ENCODE measurements around the gene IQSEC1.

Gene IQSEC1

DNA sequence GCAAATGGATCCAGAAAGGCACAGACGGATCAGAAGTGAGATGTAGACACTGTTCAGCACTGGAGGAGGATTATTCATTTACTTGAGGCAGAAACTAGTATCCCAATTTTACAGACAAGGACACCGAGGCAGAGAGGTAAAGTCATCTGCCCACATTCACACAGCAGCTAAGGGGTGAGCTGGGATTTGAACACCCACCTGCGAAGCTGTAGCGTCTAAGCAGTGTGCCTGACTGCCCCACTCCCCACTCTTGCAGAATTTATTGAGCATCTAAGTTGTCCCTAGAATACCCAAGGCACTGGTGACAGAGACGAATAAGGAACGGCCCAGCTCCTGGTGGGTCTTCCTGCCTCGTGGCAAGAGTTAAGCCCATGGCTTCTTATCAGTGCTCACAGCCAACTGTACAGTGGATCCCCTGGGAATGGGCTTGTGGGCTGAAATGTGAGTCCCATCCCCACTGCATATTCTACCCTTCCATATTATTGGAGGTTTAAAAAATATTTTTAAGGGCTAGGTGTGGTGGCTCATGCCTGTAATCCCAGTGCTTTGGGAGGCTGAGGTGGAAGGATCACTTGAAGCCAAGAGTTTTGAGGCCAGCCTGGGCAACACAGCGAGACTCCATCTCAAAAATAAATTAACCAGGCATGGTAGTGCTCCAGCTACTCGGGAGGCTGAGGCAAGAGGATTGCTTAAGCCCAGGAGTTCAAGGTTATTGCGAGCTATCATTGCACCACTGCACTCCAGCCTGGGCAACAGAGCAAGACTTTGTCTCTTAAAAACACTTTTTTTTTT is 77.6 kb downstream of the IQSEC1 start:
- DNase-seq, result no peak

- DNase-seq, result peak; percentile 80
These were observed 78.4 kb downstream of the IQSEC1 start for GRCh38 chr3:12994607-12995388.

- no peak for DNase-seq
These were observed 78.9 kb downstream of the IQSEC1 start for GRCh38 chr3:12994357-12994606.

GRCh38 chr3:12993517-12994356 is 79.5 kb downstream of the IQSEC1 start:
- DNase-seq, result peak; percentile 31

DNA sequence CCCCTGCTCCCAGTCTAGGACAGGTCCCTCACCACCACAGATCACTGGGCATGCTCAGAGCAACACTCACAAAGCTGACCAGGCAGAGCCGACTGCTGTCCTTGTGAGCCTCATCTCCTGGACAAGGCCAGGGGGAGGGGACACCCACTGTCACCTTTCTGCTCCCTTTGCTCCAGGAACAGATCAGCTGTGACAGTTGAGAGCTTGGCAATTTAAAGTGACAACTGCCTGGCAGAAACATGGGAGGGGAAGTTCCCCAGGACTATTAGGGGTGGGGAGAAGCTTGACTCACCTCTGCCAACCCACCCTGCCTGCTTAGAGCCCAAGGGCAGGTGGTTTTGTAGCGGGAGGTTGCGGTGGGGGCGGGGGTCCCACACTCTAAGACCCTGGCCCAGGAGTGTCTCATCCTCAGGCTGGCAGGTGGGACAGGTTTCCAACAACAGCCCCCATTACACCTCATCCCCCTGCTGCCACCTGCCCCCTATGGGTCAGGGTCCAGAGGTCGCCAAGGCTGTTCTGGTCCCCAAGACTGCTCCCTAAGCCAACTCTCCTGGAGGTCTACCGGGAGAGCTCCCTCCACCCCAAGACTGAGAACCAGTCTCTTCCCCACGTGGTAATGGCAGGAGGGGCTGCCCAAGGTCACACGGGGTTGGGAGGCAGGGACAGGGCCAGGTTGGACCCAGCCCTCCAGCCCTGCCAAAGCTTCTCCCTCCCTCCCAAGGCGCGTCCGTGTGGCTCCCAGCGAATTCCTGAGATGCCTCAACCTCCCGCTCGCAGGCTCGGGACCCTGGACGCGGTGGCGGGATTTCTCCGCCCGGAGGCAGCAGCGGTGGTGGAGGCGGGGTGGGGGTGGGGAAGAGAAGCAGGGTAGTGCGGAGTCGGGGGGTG is 80.4 kb downstream of the IQSEC1 start:
- no peak for DNase-seq

DNA sequence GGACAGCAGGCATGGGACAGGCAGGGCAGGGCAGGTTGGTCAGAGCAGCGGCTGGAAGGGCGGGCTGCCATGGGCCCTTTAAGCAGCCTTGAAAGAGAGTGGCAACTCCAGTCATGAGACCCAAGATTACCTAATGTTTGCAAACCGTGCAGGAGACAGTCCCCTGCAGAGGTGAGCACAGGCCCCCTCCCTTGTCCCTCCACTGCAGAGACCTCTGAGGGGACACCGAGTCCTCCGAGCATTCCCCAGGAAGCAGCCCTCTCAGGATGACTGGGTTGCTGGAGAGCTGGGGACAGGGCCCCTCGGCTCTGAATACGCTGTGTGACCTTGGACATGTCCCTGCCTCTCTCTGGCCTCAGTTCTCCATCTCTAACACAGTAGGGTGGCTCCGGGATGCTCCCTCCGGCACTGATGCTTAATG is 81.4 kb downstream of the IQSEC1 start:
- no peak for DNase-seq

DNA sequence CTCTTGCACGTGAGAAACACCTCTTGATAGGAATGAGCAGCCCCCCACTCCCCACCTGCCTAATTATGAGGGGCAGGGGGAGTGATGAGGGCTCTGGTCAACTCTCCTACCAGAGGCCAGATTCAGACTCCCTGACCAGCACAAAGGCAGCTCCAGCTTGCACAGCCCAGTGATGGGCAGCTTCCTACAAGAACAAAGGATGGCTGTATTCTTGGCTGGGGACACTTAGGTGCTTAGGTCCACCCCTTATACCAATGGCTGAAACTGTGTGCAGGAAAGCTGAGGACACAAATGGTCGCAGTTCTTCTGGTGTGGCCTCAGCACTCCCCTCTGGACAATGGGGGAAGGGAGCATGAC is 81.8 kb downstream of the IQSEC1 start:
- DNase-seq, result no peak

- DNase-seq, result no peak
These were observed 82.3 kb downstream of the IQSEC1 start for GRCh38 chr3:12990781-12991480.

DNA sequence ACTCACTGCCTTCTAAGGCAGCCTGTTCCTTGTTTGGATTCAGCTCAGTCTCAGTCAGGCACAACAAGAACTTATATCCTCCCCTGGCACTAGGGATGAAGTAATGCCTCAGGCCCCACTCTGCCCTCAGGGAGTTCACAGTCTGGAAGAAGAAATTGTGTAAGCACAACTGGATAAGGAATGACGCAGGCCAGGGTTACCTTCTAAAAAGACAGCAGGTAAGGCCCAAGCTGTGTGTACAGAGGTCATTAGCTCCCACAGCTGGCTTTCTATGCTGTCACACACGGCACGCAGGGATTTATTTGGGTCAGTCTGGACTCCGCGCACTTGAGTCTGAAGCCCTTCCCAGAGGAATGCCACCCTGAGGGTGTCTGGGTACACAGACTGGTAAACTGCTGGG is 82.9 kb downstream of the IQSEC1 start:
- DNase-seq, result no peak

- DNase-seq, result no peak
These were observed 84.3 kb downstream of the IQSEC1 start for GRCh38 chr3:12988728-12989454.

GRCh38 chr3:12987602-12988001 is 85.6 kb downstream of the IQSEC1 start:
- no peak for DNase-seq

GRCh38 chr3:12986986-12987385 is 86.2 kb downstream of the IQSEC1 start:
- DNase-seq, result no peak

GRCh38 chr3:12986521-12986920 is 86.7 kb downstream of the IQSEC1 start:
- DNase-seq, result no peak

GRCh38 chr3:12986031-12986430 is 87.2 kb downstream of the IQSEC1 start:
- DNase-seq, result no peak

DNA sequence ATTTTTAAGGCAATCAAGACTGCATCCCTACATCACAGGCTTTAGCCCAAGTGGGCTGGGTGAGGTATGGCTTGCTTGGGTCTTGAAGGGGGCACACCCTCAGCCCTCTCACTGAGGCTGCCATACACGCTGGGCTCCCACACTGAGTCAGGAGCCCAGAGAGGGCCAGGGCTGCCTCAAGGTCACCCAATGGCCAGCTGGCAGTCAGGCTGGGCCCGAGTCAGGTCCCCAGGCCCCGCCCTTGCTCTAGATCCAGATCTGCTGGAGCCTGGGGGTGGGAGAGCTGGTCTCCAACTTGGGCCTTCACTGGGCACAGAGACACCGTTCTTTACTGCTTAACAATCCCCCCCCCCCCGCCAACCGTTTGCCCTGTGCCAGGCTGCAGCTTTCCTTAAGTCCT is 88.1 kb downstream of the IQSEC1 start:
- DNase-seq, result no peak

DNA sequence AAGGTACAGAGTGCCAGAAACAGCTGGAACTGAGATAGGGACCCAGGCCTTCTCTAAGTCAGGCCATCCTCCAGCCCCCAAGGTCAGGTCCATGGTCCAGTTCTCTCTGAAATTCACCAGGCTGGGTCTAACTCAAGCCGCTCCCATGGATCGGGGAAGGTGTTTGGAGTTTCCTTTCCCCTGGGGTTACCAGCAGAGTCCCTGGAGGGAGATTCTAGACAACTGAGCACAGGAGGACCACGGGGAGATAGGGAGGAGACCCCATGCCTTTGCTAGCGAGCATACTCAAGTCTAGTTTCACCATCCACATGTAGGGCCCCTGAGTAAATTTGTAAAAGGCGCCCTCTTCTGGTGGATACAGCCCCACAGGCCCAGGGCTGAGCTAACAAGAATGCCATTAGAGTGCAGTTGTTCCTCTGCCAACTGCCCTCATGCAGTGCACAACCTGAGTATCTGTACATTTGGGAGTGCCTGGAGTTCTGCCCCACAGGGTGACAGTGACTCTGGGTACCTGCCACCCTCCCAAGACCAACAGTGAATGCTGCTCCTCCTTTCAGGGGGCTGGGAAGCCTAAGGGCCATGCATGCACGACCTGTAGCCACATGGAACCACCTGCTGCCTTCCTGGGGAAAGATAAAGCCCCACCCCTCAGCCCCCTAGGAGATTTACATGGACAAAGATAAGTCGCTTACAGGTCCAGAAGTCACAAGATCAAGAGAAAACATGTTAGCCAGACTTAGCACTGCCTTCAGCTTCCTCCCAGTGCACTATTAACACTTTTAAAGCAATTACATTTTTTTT is 89.0 kb downstream of the IQSEC1 start:
- no peak for DNase-seq

- DNase-seq, result no peak
These were observed 89.9 kb downstream of the IQSEC1 start for GRCh38 chr3:12983319-12983718.

DNA sequence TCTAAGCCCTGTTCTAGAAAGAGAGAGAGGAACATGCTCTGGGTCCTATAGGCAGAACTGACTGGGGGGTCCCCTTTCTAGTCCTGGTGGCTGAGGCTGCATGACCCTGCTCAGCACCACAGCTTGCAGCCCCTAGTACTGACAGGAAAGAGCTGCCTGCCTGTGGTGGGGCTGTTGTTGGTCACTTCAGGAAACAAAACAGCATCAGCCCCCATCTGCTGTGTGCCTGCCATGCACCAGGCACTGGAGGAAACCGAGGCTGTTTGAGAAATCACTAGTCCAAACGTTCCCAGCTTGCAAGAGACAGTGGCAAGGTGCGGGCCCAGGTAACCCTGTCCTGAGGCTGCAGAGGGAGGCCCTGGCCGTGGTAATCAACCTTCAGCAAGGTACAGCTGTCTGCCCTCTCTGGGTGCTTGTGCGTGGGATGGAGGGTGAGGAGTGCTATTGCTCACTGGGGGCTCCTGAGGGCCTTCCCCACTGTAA is 90.6 kb downstream of the IQSEC1 start:
- DNase-seq, result no peak

GRCh38 chr3:12981306-12982275 is 91.6 kb downstream of the IQSEC1 start:
- DNase-seq, result no peak
